Measurements from ENCODE around the gene WNT9B.

The WNT9B gene

GRCh38 chr17:46826116-46826515 lies 25.3 kb upstream of the WNT9B start:
- no peaks in the 10 kb centered on the region for H3K36me3 ChIP-seq
- no peaks in the 10 kb centered on the region for H3K4me1 ChIP-seq (ENCODE audit: control insufficient read depth in 1 of 2, insufficient read depth in 1 of 2, low read depth in 1 of 2, low read length in 1 of 2)
- no peaks in the 10 kb centered on the region for H3K9me3 ChIP-seq
- peaks cover 71% of the 10 kb centered on the region for H3K27me3 ChIP-seq
- TF ChIP-seq CTCF (IDR thresholded peaks at IDR 0.05) = no peak
- H3K4me3 ChIP-seq (ENCODE audit: low read depth in 1 of 2, low read length in 1 of 2) = no peak overlapping the region
- H3K27ac ChIP-seq = no peak overlapping the region

GRCh38 chr17:46827274-46827673 lies 24.1 kb upstream of the WNT9B start:
- peaks cover 60% of the 10 kb centered on the region for H3K27me3 ChIP-seq
- H3K9me3 ChIP-seq = no peaks in the 10 kb centered on the region
- H3K27ac ChIP-seq = no peak overlapping the region
- no peak for TF ChIP-seq CTCF (IDR thresholded peaks at IDR 0.05)
- H3K36me3 ChIP-seq = no peaks in the 10 kb centered on the region
- no peaks in the 10 kb centered on the region for H3K4me1 ChIP-seq (ENCODE audit: control insufficient read depth in 1 of 2, insufficient read depth in 1 of 2, low read depth in 1 of 2, low read length in 1 of 2)
- no peak overlapping the region for H3K4me3 ChIP-seq (ENCODE audit: low read depth in 1 of 2, low read length in 1 of 2)

- no peaks in the 10 kb centered on the region for H3K36me3 ChIP-seq
- H3K9me3 ChIP-seq = no peaks in the 10 kb centered on the region
- peaks cover 39% of the 10 kb centered on the region for H3K27me3 ChIP-seq
- H3K27ac ChIP-seq = no peak overlapping the region
- H3K4me1 ChIP-seq (ENCODE audit: control insufficient read depth in 1 of 2, insufficient read depth in 1 of 2, low read depth in 1 of 2, low read length in 1 of 2) = no peaks in the 10 kb centered on the region
- H3K4me3 ChIP-seq (ENCODE audit: low read depth in 1 of 2, low read length in 1 of 2) = no peak overlapping the region
- no peak for TF ChIP-seq CTCF (IDR thresholded peaks at IDR 0.05)
Measured at GRCh38 chr17:46831573-46832330, 19.6 kb upstream of the WNT9B start.

- no peaks in the 10 kb centered on the region for H3K4me1 ChIP-seq (ENCODE audit: control insufficient read depth in 1 of 2, insufficient read depth in 1 of 2, low read depth in 1 of 2, low read length in 1 of 2)
- TF ChIP-seq CTCF (IDR thresholded peaks at IDR 0.05) = no peak
- H3K27me3 ChIP-seq = peaks cover 39% of the 10 kb centered on the region
- no peak overlapping the region for H3K4me3 ChIP-seq (ENCODE audit: low read depth in 1 of 2, low read length in 1 of 2)
- no peaks in the 10 kb centered on the region for H3K9me3 ChIP-seq
- H3K27ac ChIP-seq = no peak overlapping the region
- no peaks in the 10 kb centered on the region for H3K36me3 ChIP-seq
Measured at GRCh38 chr17:46832331-46832821, 19.0 kb upstream of the WNT9B start.

- H3K9me3 ChIP-seq = no peaks in the 10 kb centered on the region
- TF ChIP-seq CTCF (IDR thresholded peaks at IDR 0.05) = no peak
- no peaks in the 10 kb centered on the region for H3K36me3 ChIP-seq
- H3K27ac ChIP-seq = no peak overlapping the region
- H3K27me3 ChIP-seq = peaks cover 43% of the 10 kb centered on the region
- H3K4me3 ChIP-seq (ENCODE audit: low read depth in 1 of 2, low read length in 1 of 2) = no peak overlapping the region
- no peaks in the 10 kb centered on the region for H3K4me1 ChIP-seq (ENCODE audit: control insufficient read depth in 1 of 2, insufficient read depth in 1 of 2, low read depth in 1 of 2, low read length in 1 of 2)
Measured at GRCh38 chr17:46832945-46833839, 18.2 kb upstream of the WNT9B start.

Measured in neutrophil (primary cell).